DND-41 (cell line): ENCODE data around the gene G3BP1.

ENCODE experiments used
- CTCF ChIP-seq: IDR thresholded peaks from 2 replicates; pipeline ENCODE4 v1.5.1; 2012; ENCODE audit warnings: borderline replicate concordance, low read length, moderate library complexity, mild to moderate bottlenecking; ENCODE audit not compliant: poor library complexity, severe bottlenecking; ENCODE audit errors: extremely low read depth
- EZH2 ChIP-seq: IDR thresholded peaks from 3 replicates; pipeline ENCODE4 v1.6.1; 2012; ENCODE audit warnings: borderline replicate concordance, low read depth, mild to moderate bottlenecking, moderate library complexity, low read length, inconsistent platforms; ENCODE audit not compliant: severe bottlenecking

- no peak for TF ChIP-seq CTCF
- no peak for TF ChIP-seq EZH2
These were observed 49.2 kb upstream of the G3BP1 start for GRCh38 chr5:151722546-151722945.
